HCT116 (cell line): ENCODE data around the gene RAB31. TPM values are rescaled to one million over a fixed set of nuclear protein-coding genes. Genes with fewer than 3 reads are reported as not detected.

Source experiments
- ATAC-seq: fragments of 200-7000 bp; cut with Tn5 transposase; 2 replicates; pipeline ENCODE4 v1.9.1; 2020; ENCODE audit warnings: mild to moderate bottlenecking, moderate library complexity
- BruUV-seq: library from RNA; stranded (reverse); fragments of 400-500 nt; replicated peaks from 2 replicates; lab custom pipeline; 2021; lab: Mats Ljungman, UMichigan
- CTCF ChIA-PET: fragments of 300-600 bp; sonication (Branson Sonifier 250); formaldehyde crosslinking; loops from one replicate; lab custom pipeline; 2021; ENCODE audit warnings: antibody characterized with exemption; lab: Charles Lee
- POLR2A ChIA-PET: fragments of 300-600, 350-600 bp; sonication (Branson Sonifier 250); formaldehyde crosslinking; loops from one replicate; lab custom pipeline; 2021; ENCODE audit warnings: antibody characterized with exemption; lab: Charles Lee
- RAD21 ChIA-PET, 2 experiments: fragments of 300-600 bp; sonication (Branson Sonifier 250); formaldehyde crosslinking; loops; one replicate each; lab custom pipeline; 2023; ENCODE audit warnings: low total read pairs in 2 of 2; ENCODE audit not compliant: uncharacterized antibody in 2 of 2, unreplicated experiment in 2 of 2, low non-redundant PET in 1 of 2; lab: Charles Lee
- DNase-seq: peaks from one replicate; pipeline ENCODE4 v3.0.0-alpha.2; 2010; ENCODE audit warnings: low read depth, low spot score
- H2AFZ ChIP-seq: fragments of 200-600 bp; shearing (Covaris generic), sonication (generic); 2 replicates; pipeline ENCODE4 v1.6.1; 2017; ENCODE audit warnings: low read depth, mixed run types, mixed read lengths, antibody characterized with exemption, low read length; ENCODE audit not compliant: poor library complexity, severe bottlenecking
- H3K27ac ChIP-seq: 2 replicates; pipeline ENCODE4 v1.5.1; 2012; ENCODE audit warnings: low read depth, low read length
- H3K27me3 ChIP-seq: fragments of 200-600 bp; sonication (generic); 2 replicates; pipeline ENCODE4 v1.6.1; 2016; ENCODE audit warnings: mixed run types, low read length, mixed read lengths; ENCODE audit not compliant: insufficient read depth
- H3K36me3 ChIP-seq, 2 experiments: fragments of 200-500 bp in 1 of 2; fragments of 200-600 bp in 1 of 2; sonication (Bioruptor generic) in 1 of 2; sonication (generic) in 1 of 2; 2 replicates each; pipeline versions ENCODE4 v1.5.1 to v1.6.1; 2014 to 2016; ENCODE audit warnings: low read length in 2 of 2, inconsistent platforms in 1 of 2, mixed read lengths in 1 of 2, mixed run types in 1 of 2; ENCODE audit not compliant: insufficient read depth in 2 of 2, control insufficient read depth in 1 of 2
- H3K4me1 ChIP-seq, 2 experiments: fragments of 200-600 bp in 1 of 2; sonication (generic) in 1 of 2; 2 replicates each; pipeline versions ENCODE4 v1.5.1 to v1.6.1; 2012 to 2017; ENCODE audit warnings: low read length in 2 of 2, inconsistent platforms in 1 of 2, mild to moderate bottlenecking in 1 of 2, mixed read lengths in 1 of 2, mixed run types in 1 of 2, moderate library complexity in 1 of 2; ENCODE audit not compliant: insufficient read depth in 2 of 2, control insufficient read depth in 1 of 2
- H3K4me2 ChIP-seq: fragments of 200-600 bp; sonication (generic); 2 replicates; pipeline ENCODE4 v1.6.1; 2017; ENCODE audit warnings: mixed run types, low read length, mixed read lengths
- H3K4me3 ChIP-seq, 2 experiments: fragments of 200-600 bp in 1 of 2; sonication (generic) in 1 of 2; replicated peaks in 1 of 2; 2 replicates each; pipeline ENCODE4 v1.5.1; 2011 to 2016; ENCODE audit warnings: low read length in 2 of 2, control low read depth in 1 of 2, low read depth in 1 of 2, mild to moderate bottlenecking in 1 of 2, mixed read lengths in 1 of 2, mixed run types in 1 of 2
- H3K79me2 ChIP-seq: fragments of 200-600 bp; sonication (generic); 2 replicates; pipeline ENCODE4 v1.6.1; 2017; ENCODE audit warnings: mild to moderate bottlenecking, mixed run types, low read length, moderate library complexity, mixed read lengths; ENCODE audit not compliant: insufficient read depth
- H3K9ac ChIP-seq: fragments of 200-600 bp; sonication (generic); 2 replicates; pipeline ENCODE4 v1.6.1; 2016; ENCODE audit warnings: low read length, mixed read lengths
- H3K9me2 ChIP-seq: fragments of 200-600 bp; sonication (generic), shearing (Covaris generic); 2 replicates; pipeline ENCODE4 v1.6.1; 2017; ENCODE audit warnings: mixed run types, mild to moderate bottlenecking, moderate library complexity; ENCODE audit not compliant: insufficient read depth
- H3K9me3 ChIP-seq, 2 experiments: fragments of 200-500 bp in 1 of 2; fragments of 200-600 bp in 1 of 2; sonication (Bioruptor generic) in 1 of 2; sonication (generic) in 1 of 2; 2 replicates each; pipeline ENCODE4 v1.6.1; 2014 to 2017; ENCODE audit warnings: low read length in 2 of 2, mixed read lengths in 2 of 2, inconsistent platforms in 1 of 2, low read depth in 1 of 2, mild to moderate bottlenecking in 1 of 2, mixed run types in 1 of 2, moderate library complexity in 1 of 2; ENCODE audit not compliant: control insufficient read depth in 1 of 2, insufficient read depth in 1 of 2
- H4K20me1 ChIP-seq: fragments of 200-600 bp; sonication (generic), shearing (Covaris generic); 2 replicates; pipeline ENCODE4 v1.6.1; 2017; ENCODE audit warnings: mixed run types, mild to moderate bottlenecking, moderate library complexity; ENCODE audit not compliant: insufficient read depth
- CEBPB ChIP-seq: IDR thresholded peaks from 2 replicates; pipeline ENCODE4 v1.6.1; 2012; ENCODE audit warnings: low read depth
- EGR1 ChIP-seq: IDR thresholded peaks from 2 replicates; pipeline ENCODE4 v1.6.1; 2012; ENCODE audit warnings: low read depth
- ELF1 ChIP-seq: IDR thresholded peaks from 2 replicates; pipeline ENCODE4 v1.6.1; 2012; ENCODE audit warnings: low read depth, borderline replicate concordance
- JUND ChIP-seq: IDR thresholded peaks from 2 replicates; pipeline ENCODE4 v1.6.1; 2012
- POLR2A ChIP-seq: IDR thresholded peaks from 2 replicates; pipeline ENCODE4 v1.7.0; 2011; ENCODE audit warnings: borderline replicate concordance; ENCODE audit not compliant: insufficient read depth, insufficient read length; ENCODE audit errors: extremely low read depth
- SRF ChIP-seq: IDR thresholded peaks from 2 replicates; pipeline ENCODE4 v1.6.1; 2012; ENCODE audit warnings: low read depth
- TCF7L2 ChIP-seq: IDR thresholded peaks from 2 replicates; pipeline ENCODE4 v1.7.0; 2011; ENCODE audit warnings: borderline replicate concordance, inconsistent platforms; ENCODE audit not compliant: insufficient read depth, insufficient read length; ENCODE audit errors: extremely low read depth
- YY1 ChIP-seq: IDR thresholded peaks from 2 replicates; pipeline ENCODE4 v1.6.1; 2011; ENCODE audit warnings: low read length, low read depth, moderate library complexity, mild to moderate bottlenecking; ENCODE audit not compliant: insufficient replicate concordance; ENCODE audit errors: extremely low read depth
- intact Hi-C: fragments of 100-400 bp; cut with micrococcal nuclease; formaldehyde crosslinking; loops from 2 replicates; pipeline ENCODE4 v1.10.0; 2022
- total RNA-seq: library from RNA; stranded (reverse); gene quantifications from one replicate; pipeline ENCODE4 v1.2.1, GENCODE V29; 2021; ENCODE audit not compliant: unreplicated experiment
- TF ChIP-seq, protein P1 (sequence below): IDR thresholded peaks from 2 replicates; pipeline ENCODE4 v1.6.1; 2012
- TF ChIP-seq, protein P2 (sequence below), 3 experiments: fragments of 200-600 bp in 1 of 3; sonication (generic) in 1 of 3; IDR thresholded peaks in 2 of 3; conservative IDR thresholded peaks in 1 of 3; 2 replicates each; pipeline ENCODE4 v1.5.1; 2012 to 2017; ENCODE audit warnings: low read depth in 2 of 3, low read length in 2 of 3, antibody characterized with exemption in 1 of 3, borderline replicate concordance in 1 of 3, control low read depth in 1 of 3, mild to moderate bottlenecking in 1 of 3, mixed read lengths in 1 of 3, mixed run types in 1 of 3, moderate library complexity in 1 of 3; ENCODE audit not compliant: insufficient read depth in 1 of 3

The RAB31 gene
- total RNA-seq, 1 experiment from 2014 or later: 46.9 TPM

DNA sequence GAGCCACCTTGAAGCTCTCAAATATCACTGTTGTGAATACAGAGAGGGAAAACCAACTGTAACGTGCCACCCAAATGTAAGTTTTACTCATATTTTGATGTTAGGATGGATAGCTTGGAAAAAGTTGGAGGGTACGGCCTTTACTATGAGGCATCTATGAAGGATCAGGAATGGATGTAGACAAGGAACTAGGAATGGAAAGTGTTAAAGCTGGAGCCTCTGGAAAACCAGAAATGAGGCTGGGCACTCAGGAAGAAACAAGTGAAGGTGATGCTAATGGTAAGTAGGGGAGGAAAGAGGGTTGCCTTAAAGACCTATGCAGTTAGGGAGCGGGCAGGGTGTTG lies 177.9 kb downstream of the RAB31 start:
- Histone ChIP-seq H3K9me2 (no peaks in the 10 kb centered on the region), H3K9me3 (no peaks in the 10 kb centered on the region), H2AFZ (no peak overlapping the region), H3K27me3 (no peaks in the 10 kb centered on the region), H3K4me2 (no peak overlapping the region), H3K36me3 (no peaks in the 10 kb centered on the region), H3K79me2 (no peaks in the 10 kb centered on the region), H4K20me1 (no peaks in the 10 kb centered on the region), H3K4me3 (no peak overlapping the region), H3K9ac (no peak overlapping the region), H3K4me1 (peaks cover 1 to 12% of the 10 kb centered on the region in 2 experiments; a peak in 3 of 4 replicates), H3K27ac (no peak overlapping the region)
- no peak for ATAC-seq
- TF ChIP-seq ELF1 (no peak), TCF7L2 (no peak), SRF (no peak), CEBPB (no peak), JUND (no peak), EGR1 (no peak), YY1 (no peak), POLR2A (no peak)
- TF ChIP-seq, protein P1, sequence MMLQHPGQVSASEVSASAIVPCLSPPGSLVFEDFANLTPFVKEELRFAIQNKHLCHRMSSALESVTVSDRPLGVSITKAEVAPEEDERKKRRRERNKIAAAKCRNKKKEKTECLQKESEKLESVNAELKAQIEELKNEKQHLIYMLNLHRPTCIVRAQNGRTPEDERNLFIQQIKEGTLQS: no peak
- TF ChIP-seq, protein P2, sequence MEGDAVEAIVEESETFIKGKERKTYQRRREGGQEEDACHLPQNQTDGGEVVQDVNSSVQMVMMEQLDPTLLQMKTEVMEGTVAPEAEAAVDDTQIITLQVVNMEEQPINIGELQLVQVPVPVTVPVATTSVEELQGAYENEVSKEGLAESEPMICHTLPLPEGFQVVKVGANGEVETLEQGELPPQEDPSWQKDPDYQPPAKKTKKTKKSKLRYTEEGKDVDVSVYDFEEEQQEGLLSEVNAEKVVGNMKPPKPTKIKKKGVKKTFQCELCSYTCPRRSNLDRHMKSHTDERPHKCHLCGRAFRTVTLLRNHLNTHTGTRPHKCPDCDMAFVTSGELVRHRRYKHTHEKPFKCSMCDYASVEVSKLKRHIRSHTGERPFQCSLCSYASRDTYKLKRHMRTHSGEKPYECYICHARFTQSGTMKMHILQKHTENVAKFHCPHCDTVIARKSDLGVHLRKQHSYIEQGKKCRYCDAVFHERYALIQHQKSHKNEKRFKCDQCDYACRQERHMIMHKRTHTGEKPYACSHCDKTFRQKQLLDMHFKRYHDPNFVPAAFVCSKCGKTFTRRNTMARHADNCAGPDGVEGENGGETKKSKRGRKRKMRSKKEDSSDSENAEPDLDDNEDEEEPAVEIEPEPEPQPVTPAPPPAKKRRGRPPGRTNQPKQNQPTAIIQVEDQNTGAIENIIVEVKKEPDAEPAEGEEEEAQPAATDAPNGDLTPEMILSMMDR (IDR thresholded peaks at IDR 0.05 in 2 of 3, conservative IDR thresholded peaks at IDR 0.05 in 1 of 3; ENCODE audit: borderline replicate concordance in 1 of 3, insufficient read depth in 1 of 3, low read depth in 2 of 3, low read length in 2 of 3): no peak
- ChIA-PET CTCF (no interaction called here), POLR2A (interaction anchor here (1.2 kb wide), 1 partner anchor 8 kb away, joined by 3 read pairs; no protein-coding TSS in a partner anchor), RAD21 (no interaction called here)
- no peak for DNase-seq
- intact Hi-C loops: no loop called here
- no TSS peak for BruUV-seq
